HG02798 (cell line): ENCODE measurements around the gene TES.
A peak's percentile ranks its signal among the peaks of the same experiment; 100 is the strongest.

Experiments used
- ATAC-seq: cut with Tn5 transposase; IDR thresholded peaks from one replicate; pipeline ENCODE4 v1.9.1; 2021; ENCODE audit warnings: mild to moderate bottlenecking; ENCODE audit not compliant: unreplicated experiment, poor library complexity

Gene TES

DNA sequence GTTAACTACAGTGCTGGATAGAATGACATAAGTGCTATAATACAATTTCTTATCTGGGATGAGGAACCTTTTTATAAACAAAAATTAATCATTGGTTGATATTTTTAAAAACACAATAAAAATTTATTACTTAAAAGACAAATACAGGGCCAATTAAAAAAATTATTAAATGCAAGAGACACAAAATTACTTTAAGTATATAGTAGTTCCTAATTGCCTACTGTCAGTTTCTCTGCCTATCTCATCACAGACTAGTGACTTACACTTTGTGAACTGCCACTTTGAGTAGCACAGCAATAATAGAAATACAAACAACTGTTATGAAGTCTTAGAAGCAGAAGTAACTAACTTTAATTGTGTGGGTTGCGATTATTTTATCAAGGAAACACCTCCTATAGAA lies 8.4 kb downstream of the TES start:
- ATAC-seq, result no peak

DNA sequence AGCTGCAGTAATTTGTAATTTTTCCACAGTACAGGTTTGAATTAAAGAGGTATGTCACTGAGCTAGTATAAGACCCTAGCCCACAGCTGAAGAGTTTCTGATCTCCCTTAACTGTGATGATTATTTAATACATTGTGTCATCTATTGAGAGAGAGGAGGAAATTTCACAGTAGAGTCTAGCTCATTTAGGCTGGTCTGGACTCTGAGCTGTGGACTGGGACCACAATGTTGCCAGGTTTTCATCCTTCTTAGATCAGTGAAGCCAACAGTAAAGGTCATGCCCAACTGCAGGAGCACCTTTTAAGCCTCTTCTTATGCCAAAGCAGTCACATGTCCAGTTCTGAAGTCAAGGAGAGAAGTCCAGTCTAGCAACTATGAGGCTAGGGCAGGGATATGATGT lies 8.9 kb downstream of the TES start:
- no peak for ATAC-seq

DNA sequence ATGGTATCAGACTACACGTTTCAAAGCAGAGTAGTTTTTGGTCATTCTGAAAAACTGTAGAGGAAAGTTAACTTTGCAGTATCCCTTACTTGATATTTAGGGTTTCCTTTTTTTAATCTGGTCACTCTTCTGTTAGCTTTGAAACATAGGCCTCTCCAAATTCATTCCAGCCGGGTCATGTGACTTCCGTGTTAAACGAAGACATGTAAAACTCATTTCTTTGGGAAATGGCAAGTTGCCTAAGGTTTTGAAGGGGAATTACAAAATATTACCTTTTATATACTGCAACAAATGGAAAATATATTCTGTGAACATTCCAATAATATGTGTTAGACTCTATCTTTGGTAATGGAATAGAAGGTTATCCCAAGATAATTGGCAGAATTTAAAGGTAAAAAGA lies 9.5 kb downstream of the TES start:
- ATAC-seq, result no peak

DNA sequence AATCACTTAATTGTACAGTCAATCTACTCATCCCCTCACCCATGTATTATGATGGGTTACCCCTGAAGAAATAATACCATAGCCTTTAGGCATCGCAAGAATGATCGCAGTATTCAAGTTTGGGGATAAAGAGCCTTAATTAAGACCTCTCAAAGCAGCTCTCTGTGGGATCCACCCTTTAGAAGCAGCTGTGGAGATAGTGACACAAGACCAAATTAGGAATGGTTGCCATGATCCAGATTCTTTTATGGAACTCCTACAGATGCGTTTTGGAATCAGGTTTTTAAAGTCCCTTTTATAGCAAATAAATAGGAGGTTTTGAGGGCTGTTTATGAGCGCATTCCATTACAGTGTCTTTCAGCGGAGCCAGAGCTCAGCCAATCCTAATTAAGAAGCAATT lies 12.2 kb downstream of the TES start:
- ATAC-seq, result no peak

DNA sequence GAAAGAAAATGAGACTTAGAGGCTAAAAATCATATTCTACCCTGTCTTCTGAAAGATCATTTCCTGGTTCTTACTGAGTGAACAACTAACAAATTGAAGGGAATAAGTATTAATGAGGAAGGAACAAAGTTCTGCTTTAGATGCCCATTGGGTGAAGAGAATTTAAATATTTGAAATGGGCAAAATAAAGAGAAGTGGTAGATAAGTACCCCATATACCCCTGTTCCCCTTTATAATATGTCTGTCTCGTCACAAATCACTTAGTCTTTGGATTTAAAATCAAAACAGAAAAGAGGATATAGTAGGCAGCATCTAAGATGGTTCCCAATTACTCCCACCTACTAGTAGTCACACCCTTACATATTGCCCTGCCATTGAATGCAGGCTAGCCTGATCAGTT lies 13.2 kb downstream of the TES start:
- no peak for ATAC-seq

DNA sequence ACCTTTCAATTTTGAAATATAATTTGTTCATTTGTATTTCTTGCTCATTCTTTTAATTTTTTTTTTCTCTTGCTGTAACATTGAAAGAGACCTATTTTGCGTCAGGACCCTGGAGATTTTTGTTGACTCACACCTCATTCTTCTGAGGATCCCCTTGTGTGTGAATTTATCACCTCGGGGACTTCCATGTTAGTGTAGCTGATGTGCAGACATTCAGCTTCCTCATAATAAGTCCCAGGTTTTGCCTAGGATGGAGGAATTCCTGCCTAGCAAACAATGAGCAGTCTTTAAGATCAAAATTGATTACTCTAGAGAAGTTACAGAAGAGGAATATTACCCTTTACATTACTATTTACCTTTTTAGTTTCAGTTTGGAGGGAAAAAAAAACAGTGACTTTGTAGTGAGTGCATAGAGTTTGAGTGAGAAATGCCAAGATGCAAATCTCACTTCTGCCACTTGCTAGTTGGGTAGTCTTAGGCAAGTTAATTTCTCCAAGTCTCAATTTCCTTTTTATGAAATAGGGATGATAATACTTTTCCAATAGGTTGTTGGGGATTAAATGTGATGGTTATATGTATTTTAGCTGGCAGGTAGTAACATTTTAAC lies 14.3 kb downstream of the TES start:
- ATAC-seq, result peak; percentile 63

DNA sequence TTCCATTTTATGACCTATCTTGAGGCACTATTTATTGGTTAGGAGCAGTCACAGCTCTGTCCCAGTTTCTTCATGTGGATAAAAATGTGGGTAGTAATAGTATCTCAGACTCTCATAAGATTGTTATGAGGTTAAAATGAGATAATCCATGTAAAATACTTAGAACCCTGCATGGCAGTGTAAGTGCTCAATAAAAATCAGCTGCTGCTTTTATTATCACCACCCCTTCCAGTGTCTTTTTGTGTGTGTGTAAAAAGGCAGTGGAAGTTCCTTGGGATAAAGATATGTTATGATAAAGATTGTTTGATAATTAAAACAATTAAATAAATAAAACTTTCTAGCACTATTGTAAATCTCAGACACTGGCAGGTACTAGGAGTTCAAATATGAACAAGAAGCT lies 15.5 kb downstream of the TES start:
- no peak for ATAC-seq

DNA sequence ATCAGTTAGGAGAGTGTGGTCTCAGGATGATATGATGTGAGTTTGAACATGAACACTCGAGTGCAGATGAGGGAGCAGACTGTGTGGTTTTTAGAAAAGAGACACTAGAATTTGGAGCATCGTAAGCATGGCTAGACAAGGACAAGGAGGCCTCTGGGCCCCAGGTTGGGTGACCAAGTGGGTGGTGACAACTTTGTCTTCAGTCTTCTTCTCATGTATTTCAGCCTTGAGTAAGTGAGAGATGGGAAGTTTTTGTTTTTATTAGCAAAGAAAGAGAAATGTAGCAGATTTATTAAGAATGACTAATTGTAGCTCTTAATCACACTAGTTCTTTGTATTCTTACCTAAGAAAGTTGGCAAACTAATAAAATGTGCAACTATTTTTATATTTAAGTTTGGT lies 16.3 kb downstream of the TES start:
- no peak for ATAC-seq

DNA sequence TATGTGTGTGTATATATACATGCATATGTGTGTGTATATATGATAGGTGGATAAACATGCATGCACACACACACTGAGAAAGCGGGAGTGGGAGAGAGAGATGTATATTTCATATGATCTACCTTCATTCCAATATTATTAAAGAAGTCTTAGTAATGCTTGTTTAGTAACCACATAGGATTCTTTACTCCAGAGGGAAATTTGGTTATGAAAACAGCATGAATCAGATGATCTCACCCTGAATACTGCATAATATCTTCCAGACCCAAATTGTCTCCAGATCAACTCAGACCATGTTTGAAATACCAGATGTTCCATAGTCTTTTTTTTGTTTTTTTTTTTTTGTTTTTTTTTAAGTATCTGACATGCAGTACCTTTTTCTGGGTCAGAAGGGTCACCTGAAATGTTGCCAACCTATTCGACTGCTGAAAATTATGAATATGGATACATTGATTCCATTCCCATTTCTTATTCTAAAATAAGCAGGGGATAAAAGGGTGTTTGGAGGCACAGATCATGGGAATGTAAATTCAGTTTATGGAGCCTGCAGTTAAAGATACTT lies 17.4 kb downstream of the TES start:
- ATAC-seq, result no peak

DNA sequence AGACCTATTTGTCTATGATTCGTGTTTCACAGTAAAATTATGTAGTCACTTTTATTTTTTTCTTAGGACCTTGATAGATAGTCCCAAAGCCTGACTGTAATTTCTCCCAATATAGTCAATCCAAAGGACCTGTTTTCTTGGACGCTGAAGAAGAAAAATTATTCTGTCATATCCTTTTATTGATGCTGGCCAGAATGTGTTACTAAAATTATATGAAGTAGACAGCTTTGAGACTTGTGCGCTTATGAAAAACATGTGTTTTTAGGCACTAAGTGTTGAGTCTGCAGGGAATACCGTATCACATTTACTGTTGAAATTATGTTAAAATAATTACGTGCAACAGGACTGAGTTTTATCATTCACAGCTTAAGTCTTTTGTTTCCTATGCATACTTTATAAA lies 17.9 kb downstream of the TES start:
- ATAC-seq, result no peak

DNA sequence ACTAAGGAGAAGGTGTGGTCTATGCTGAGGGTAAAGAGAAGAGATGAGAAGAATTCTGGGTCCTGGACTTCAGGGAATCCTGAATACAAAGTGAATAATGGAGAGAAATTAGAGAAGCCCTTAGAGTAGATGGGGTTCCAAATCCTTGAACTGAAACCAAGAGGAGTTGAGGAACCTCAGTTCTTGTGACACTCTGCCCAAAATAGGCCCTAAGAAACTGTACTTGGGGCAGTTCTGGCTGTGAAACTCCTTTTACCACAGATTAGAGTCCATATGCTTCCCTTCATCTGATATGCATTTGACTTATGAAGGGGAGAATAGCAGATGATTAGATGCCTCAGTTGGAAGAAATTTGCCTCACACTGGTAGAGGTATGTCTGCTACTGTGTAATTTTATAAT lies 19.0 kb downstream of the TES start:
- ATAC-seq, result peak; percentile 55

DNA sequence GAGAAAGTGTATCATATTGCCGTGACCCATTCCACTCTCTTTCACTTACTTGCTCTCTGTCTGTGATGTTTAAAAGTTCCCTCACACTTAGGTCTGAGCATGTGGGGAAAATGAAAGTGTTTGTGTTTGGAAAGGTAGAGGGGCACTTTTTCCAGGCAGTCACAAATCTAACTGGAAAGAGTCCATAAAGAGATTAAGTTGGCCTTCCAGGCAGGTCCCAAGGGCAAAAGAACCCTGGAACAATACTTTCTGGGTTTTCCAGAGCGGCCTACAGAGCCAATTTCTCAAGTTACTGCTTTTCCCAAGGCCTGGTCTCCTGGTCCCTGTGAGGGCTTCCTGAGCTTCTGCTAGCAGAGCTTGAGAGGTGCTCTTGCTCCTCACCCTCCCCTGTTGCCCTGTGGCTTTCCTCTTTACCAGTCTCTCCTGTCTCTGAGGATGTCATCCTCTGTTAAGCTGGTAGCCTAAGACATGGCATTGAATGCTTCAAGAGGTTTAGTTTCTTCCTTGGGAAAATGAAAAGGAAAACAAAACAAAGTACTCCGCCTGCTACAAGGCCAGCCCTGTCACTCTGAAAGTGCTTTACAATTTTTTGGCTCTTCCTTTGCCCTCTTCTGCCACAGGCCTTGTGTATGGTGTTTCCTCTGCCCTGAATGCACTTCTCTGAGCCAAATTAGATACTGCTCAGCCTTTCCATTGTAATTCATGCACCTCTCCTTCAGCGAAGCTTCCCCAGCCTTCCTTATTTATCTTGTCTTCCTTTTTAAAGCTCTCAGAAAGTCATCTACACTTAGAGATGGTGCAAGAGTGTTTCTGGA lies 20.1 kb downstream of the TES start:
- ATAC-seq, result no peak

DNA sequence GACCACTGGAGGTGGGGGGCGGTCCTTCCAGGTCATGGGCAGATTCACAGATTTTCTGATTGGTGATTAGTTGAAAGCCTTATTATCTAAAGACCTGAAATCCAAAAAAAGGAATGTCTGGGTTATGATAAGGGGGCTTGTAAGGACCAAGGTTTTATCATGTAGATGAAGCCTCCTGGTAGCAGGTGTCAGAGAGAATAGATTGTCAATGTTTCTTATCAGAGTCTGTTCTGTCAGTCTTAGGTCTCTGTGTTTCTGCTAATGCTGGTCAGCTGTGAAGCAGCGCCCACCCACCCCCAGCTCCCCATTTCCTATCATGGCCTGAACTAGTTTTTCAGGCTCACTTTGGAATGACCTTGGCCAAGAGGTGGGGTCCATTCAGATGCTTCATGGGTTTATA lies 21.2 kb downstream of the TES start:
- ATAC-seq, result no peak

DNA sequence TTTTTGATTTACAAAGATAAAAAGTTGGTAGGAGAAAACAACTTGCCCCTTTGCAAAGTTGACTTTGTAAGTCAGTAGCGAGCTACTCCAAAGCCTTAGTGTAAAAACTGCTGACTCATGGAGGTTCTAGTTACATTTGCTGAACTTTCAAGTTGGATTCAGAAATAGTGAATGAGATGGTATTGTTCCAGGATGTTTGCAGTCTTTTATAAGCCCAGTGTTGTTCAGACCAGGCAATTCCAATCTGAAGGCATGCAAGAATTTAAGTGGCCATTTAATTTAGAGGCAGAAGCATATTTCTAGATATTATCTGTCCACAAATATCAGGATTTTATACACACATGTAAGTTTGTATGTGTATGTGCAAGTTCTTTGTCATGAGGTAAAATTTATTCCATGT lies 21.6 kb downstream of the TES start:
- ATAC-seq, result no peak

DNA sequence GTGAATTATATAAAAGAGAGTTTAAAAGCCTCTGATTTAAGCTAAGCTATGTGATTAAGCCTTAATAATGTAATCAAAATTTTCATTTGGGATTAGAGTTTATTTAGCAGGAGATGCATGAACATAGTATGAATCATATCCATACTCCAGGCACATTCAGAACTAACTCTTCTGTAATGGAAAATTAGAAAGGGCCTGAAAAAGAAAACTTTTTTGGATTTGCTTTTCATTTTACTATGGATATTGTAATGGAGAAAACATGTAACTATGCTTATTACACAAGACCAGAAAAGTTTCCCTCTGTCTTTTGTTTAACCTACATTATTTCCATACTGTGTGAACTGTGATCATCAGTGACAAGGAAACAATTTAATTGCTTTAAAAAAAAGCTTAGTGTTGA lies 22.0 kb downstream of the TES start:
- no peak for ATAC-seq

DNA sequence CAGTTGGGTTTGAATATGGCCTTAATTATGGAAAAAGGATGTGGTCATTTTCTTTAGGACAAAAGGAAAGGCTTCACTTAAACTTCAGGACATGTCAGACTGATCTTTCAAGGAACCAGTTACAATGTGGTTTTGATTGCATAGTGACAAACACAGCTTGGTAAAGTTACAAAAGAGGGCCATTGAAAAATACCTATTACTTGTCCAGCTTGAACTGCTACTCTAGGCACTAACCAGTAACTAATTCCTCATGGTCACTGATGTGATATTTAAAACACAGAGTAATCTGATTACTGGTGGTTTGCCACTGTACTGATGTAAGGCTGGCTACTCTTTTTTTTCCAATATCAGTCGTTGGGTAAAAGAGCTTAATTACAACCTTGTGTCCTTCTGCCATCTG lies 22.6 kb downstream of the TES start:
- no peak for ATAC-seq

DNA sequence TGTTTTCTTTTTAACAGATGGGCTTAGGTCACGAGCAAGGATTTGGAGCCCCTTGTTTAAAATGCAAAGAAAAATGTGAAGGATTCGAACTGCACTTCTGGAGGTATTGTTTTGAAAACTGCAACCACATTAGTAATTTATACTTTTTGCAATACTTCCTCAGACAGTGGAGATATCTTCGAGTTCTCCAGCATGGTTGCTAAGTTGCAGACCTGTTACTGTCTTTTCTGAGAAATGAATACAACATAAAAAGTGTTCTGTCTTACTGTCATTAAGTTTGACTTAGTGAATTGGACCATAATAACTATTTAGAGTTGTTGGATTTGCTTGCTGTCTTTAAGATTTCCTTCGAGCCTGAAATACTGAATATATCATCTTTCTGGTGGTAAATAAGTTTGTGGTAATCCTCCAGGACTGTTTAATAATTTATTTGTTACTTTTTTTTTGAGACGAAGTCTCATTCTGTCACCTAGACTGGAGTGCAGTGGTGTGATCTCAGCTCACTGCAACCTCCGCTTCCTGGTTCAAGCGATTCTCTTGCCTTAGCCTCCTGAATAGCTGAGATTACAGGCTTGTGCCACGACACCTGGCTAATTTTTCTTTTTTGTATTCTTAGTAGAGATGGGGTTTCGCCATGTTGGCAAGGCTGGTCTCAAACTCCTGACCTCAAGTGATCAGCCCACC lies 24.3 kb downstream of the TES start:
- ATAC-seq, result no peak

DNA sequence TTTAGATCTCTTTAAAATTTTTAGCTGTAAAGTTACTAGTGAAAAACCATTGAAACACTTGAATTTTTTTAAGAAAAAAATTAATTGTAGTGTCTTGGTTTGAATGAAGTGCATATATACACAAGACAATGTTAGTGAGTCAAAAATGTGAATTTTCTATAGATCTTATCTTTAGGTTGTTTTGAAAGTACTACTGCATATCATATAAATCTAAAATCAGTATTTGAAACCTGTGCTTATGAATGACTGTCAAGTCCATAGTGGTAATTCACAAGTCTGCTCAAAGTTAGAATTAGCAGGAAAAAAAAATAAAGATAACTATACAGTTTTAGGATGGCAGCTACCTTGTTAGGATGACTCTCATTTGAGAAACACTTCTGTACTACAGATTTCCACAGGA lies 25.0 kb downstream of the TES start:
- ATAC-seq, result no peak

DNA sequence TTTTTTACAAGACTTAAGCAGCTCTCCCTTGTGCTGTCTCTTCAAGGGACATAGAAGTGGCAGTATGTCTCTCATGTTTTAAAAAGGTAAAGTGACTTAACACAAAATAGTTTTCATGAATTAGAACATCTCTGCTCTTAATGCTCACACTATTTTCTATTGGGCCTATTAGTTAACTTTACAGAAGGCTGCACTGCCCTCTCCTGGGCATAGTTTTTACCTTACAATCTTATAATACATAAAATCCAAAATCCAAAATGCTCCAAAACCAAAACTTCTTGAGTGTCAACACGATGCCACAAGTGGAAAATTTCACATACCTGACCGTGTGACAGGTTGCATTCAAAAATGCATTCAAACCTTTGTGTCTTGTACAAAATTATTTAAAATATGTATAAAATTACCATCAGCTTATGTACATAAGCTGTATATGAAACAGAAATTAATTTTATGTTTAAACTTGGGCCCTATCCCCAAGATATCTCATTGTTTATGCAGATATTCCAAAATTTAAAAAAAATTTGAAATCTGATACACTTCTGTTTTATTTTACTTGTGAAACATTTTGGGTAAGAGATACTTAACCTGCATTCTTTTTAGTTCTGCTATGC lies 25.8 kb downstream of the TES start:
- ATAC-seq, result peak; percentile 63

DNA sequence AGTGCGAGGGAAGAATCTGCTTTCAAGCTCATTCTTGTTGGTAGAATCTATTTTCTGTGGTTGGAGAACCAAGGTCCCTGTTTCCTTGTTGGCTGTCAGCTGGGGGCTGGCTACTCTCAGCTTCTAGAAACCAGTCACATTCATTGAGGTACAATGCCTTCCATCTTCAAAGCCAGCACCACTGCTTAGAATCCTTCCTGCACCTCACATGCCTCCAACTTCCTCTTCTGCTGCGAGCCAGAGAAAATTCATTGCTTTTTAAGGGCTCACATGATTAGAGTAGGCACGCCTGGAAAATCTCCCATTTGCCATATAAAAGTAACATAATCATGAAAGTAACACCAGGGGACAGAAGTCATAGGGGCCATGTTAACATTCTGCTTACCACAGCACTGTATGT lies 28.7 kb downstream of the TES start:
- no peak for ATAC-seq

DNA sequence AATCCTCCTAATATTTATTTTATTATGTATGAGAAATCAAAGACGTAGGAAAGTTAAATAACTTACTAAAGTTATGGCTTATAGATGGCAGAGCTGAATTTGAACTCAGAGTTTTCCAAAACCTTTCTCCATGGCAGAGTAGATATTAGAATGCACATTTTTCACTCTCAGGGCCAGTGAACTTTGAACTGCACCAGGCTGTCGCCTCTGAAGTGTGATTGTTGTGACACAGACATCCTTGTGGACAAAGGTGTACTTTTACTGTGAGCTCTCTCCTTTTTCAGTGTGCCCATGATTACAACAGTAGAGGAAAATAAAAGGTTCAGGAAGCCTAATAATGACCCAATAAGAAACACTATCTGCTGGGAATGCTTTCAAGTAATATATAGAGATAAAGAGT lies 29.1 kb downstream of the TES start:
- ATAC-seq, result no peak
